ENCODE data around the gene NAA20.

Gene NAA20

GRCh38 chr20:19992996-19993908 is 23.9 kb upstream of the NAA20 start:
- peaks cover 21% of the 10 kb centered on the region for H3K36me3 ChIP-seq (replicated peaks)
- DNase-seq, result peak; percentile 88
- in situ Hi-C loops (cut with HindIII; ENCODE audit: low pct_ligation_motif_present, low sequenced_read_pairs), result loop anchor here (25.0 kb wide), 1 partner anchor 306 kb away; no protein-coding TSS in a partner anchor
- peak overlapping the region; percentile 24 for H3K4me3 ChIP-seq (ENCODE audit: low read depth, low read length)
- H3K27ac ChIP-seq, result peak overlapping the region; percentile 95
- TF ChIP-seq, protein P1, sequence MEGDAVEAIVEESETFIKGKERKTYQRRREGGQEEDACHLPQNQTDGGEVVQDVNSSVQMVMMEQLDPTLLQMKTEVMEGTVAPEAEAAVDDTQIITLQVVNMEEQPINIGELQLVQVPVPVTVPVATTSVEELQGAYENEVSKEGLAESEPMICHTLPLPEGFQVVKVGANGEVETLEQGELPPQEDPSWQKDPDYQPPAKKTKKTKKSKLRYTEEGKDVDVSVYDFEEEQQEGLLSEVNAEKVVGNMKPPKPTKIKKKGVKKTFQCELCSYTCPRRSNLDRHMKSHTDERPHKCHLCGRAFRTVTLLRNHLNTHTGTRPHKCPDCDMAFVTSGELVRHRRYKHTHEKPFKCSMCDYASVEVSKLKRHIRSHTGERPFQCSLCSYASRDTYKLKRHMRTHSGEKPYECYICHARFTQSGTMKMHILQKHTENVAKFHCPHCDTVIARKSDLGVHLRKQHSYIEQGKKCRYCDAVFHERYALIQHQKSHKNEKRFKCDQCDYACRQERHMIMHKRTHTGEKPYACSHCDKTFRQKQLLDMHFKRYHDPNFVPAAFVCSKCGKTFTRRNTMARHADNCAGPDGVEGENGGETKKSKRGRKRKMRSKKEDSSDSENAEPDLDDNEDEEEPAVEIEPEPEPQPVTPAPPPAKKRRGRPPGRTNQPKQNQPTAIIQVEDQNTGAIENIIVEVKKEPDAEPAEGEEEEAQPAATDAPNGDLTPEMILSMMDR (IDR thresholded peaks at IDR 0.05; ENCODE audit: low read depth, low read length, missing control alignments), result no peak
- H3K27me3 ChIP-seq (replicated peaks), result no peaks in the 10 kb centered on the region

GRCh38 chr20:19993958-19994669 is 23.0 kb upstream of the NAA20 start:
- H3K36me3 ChIP-seq (replicated peaks), result peaks cover 30% of the 10 kb centered on the region
- no peak overlapping the region for H3K4me3 ChIP-seq (ENCODE audit: low read depth, low read length)
- H3K27me3 ChIP-seq (replicated peaks), result no peaks in the 10 kb centered on the region
- in situ Hi-C loops (cut with HindIII; ENCODE audit: low pct_ligation_motif_present, low sequenced_read_pairs), result loop anchor here (25.0 kb wide), 1 partner anchor 307 kb away; no protein-coding TSS in a partner anchor
- peak overlapping the region; percentile 95 for H3K27ac ChIP-seq
- peak; percentile 37 for DNase-seq
- TF ChIP-seq, protein P1 (IDR thresholded peaks at IDR 0.05; ENCODE audit: low read depth, low read length, missing control alignments), result no peak

DNA sequence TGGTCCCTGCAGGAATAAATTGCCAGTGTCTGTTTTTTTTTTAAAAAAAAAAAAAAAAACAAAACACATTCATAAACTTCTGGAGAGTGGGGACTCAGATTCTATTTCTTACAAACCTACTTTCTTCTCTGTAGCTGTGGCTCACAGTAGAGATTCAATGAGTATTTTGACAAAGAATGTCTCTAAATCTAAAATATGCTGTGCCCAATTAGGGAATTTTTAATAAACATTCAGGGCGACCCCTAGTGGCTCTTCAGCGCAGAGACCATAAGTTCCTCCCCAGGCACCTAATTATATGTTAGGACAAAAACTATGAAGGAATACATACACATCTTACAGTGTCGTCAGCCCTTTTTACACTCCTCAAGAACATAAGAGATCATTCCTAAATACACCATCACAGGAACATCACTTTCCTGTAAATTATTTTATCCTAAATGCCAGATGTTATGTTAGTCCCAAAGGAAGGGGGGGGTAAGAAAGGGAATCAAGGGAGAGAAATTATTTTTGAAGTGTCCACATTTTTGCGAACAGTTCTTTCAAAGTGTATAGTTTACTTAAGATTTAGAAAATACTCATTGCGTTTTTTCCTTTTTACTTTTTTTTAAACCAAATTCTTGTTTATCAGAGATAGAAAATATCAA is 21.8 kb upstream of the NAA20 start:
- TF ChIP-seq, protein P1 (IDR thresholded peaks at IDR 0.05; ENCODE audit: low read depth, low read length, missing control alignments), result peak; percentile 82
- no peak overlapping the region for H3K4me3 ChIP-seq (ENCODE audit: low read depth, low read length)
- DNase-seq, result no peak
- in situ Hi-C loops (cut with HindIII; ENCODE audit: low pct_ligation_motif_present, low sequenced_read_pairs), result loop anchor here (25.0 kb wide), 1 partner anchor 308 kb away; no protein-coding TSS in a partner anchor
- no peak overlapping the region for H3K27ac ChIP-seq
- peaks cover 42% of the 10 kb centered on the region for H3K36me3 ChIP-seq (replicated peaks)
- H3K27me3 ChIP-seq (replicated peaks), result no peaks in the 10 kb centered on the region

GRCh38 chr20:19996222-19996621 is 20.9 kb upstream of the NAA20 start:
- peaks cover 50% of the 10 kb centered on the region for H3K36me3 ChIP-seq (replicated peaks)
- no peak overlapping the region for H3K27ac ChIP-seq
- no peak for DNase-seq
- H3K27me3 ChIP-seq (replicated peaks), result no peaks in the 10 kb centered on the region
- H3K4me3 ChIP-seq (ENCODE audit: low read depth, low read length), result no peak overlapping the region
- in situ Hi-C loops (cut with HindIII; ENCODE audit: low pct_ligation_motif_present, low sequenced_read_pairs), result loop anchor here (25.0 kb wide), 1 partner anchor 309 kb away; no protein-coding TSS in a partner anchor
- TF ChIP-seq, protein P1 (IDR thresholded peaks at IDR 0.05; ENCODE audit: low read depth, low read length, missing control alignments), result no peak

- peaks cover 53% of the 10 kb centered on the region for H3K36me3 ChIP-seq (replicated peaks)
- H3K27me3 ChIP-seq (replicated peaks), result no peaks in the 10 kb centered on the region
- TF ChIP-seq, protein P1 (IDR thresholded peaks at IDR 0.05; ENCODE audit: low read depth, low read length, missing control alignments), result no peak
- in situ Hi-C loops (cut with HindIII; ENCODE audit: low pct_ligation_motif_present, low sequenced_read_pairs), result loop anchor here (25.0 kb wide), 1 partner anchor 310 kb away; no protein-coding TSS in a partner anchor
- no peak for DNase-seq
- H3K27ac ChIP-seq, result no peak overlapping the region
- H3K4me3 ChIP-seq (ENCODE audit: low read depth, low read length), result no peak overlapping the region
These were observed 20.2 kb upstream of the NAA20 start for GRCh38 chr20:19996917-19997316.

Data from brain microvascular endothelial cell (primary cell).